ENCODE data around the gene SEC16B. TPM values are rescaled to one million over a fixed set of nuclear protein-coding genes. Genes with fewer than 3 reads are reported as not detected.

SEC16B gene
- total and polyA plus RNA-seq, 9 of the 15 experiments (the other 6 are each of a cell fraction or from before 2014, with no cell fraction given) = not detected

GRCh38 chr1:177897998-177898654 is 71.7 kb downstream of the SEC16B start:
- Histone ChIP-seq H3K4me1 (replicated peaks in 1 of 2; ENCODE audit: control insufficient read depth in 2 of 2, insufficient read depth in 2 of 2, low read length in 2 of 2) (no peaks in the 10 kb centered on the region), H3K36me3 (ENCODE audit: control insufficient read depth, insufficient read depth, low read length) (no peaks in the 10 kb centered on the region), H3K4me3 (no peak overlapping the region), H4K20me1 (replicated peaks; ENCODE audit: control insufficient read depth, insufficient read depth, low read length) (no peaks in the 10 kb centered on the region), H3K27me3 (ENCODE audit: control insufficient read depth in 2 of 2, insufficient read depth in 2 of 2, low read length in 2 of 2) (no peaks in the 10 kb centered on the region), H3K79me2 (ENCODE audit: control insufficient read depth, insufficient read depth, low read length) (no peaks in the 10 kb centered on the region), H3K4me2 (ENCODE audit: insufficient read depth, low read length) (no peak overlapping the region), H3K27ac (ENCODE audit: extremely low read depth, low read depth, low read length) (no peak overlapping the region), H3K9me3 (replicated peaks; ENCODE audit: control insufficient read depth, insufficient read depth, low read depth, low read length) (no peaks in the 10 kb centered on the region), H3K9ac (ENCODE audit: insufficient read depth in 1 of 2, low read depth in 2 of 2, low read length in 2 of 2) (no peak overlapping the region), H3K9me1 (ENCODE audit: control insufficient read depth, insufficient read depth, low read length) (no peaks in the 10 kb centered on the region), H2AFZ (ENCODE audit: low read depth, low read length) (no peak overlapping the region)
- no peak for FAIRE-seq
- intact Hi-C loops (cut with micrococcal nuclease) (no loop called here), in situ Hi-C loops (cut with MboI) (no loop called here)
- CTCF ChIA-PET (ENCODE audit: low intra/inter-chr PET ratio) = no interaction called here
- ATAC-seq = no peak
- WGBS (ENCODE audit: insufficient coverage, low coverage, missing lambda C conversion rate) = 1% methylated on average over 11 of the region's 11 CpGs
- TF ChIP-seq ILK (tag; IDR thresholded peaks at IDR 0.05; ENCODE audit: borderline replicate concordance, low read depth) (no peak), CBX3 (IDR thresholded peaks at IDR 0.05; ENCODE audit: borderline replicate concordance in 1 of 2, low read length in 2 of 2) (no peak), BRF1 (IDR thresholded peaks at IDR 0.05; ENCODE audit: borderline replicate concordance, extremely low read depth, insufficient read length) (no peak), MTA2 (IDR thresholded peaks at IDR 0.05; ENCODE audit: low read depth) (no peak)
- DNase-seq (ENCODE audit: extremely low read depth in 1 of 4, low spot score in 3 of 4) = no peak
- BruUV-seq (replicated peaks) = no TSS peak
- POLR2A ChIA-PET = interaction anchor here (0.8 kb wide), 1 partner anchor 12 kb away, joined by 3 read pairs; no protein-coding TSS in a partner anchor

All from K562 (cell line).